Measurements from ENCODE around the gene RAB20. TPM values are rescaled to one million over a fixed set of nuclear protein-coding genes. Genes with fewer than 3 reads are reported as not detected.

Gene RAB20
- total RNA-seq, 1 donor from 2014 or later = 17.7 TPM

GRCh38 chr13:110531100-110531499, 30.4 kb downstream of the RAB20 start:
- Histone ChIP-seq H3K27ac (peak overlapping the region in 1 of 2 donors; percentile 56), H3K36me3 (no peaks in the 10 kb centered on the region), H3K9me3 (no peaks in the 10 kb centered on the region), H3K4me1 (peaks cover 12 to 35% of the 10 kb centered on the region in 2 donors), H3K27me3 (no peaks in the 10 kb centered on the region), H3K4me3 (no peak overlapping the region)
- intact Hi-C loops (cut with DNase I) = no loop called here
- no peak for DNase-seq (ENCODE audit: low spot score in 2 of 2)
- TF ChIP-seq CTCF (IDR thresholded peaks at IDR 0.05) = no peak

- peak overlapping the region; percentile 89 to 90 for H3K27ac ChIP-seq
- no peak for TF ChIP-seq CTCF (IDR thresholded peaks at IDR 0.05)
- H3K4me1 ChIP-seq = peaks cover 22 to 49% of the 10 kb centered on the region in 2 donors
- H3K9me3 ChIP-seq = no peaks in the 10 kb centered on the region
- H3K4me3 ChIP-seq = no peak overlapping the region
- no peak for DNase-seq (ENCODE audit: low spot score in 2 of 2)
- no peaks in the 10 kb centered on the region for H3K27me3 ChIP-seq
- intact Hi-C loops (cut with DNase I) = loop anchor here (10.0 kb wide), 1 partner anchor 185 kb away; the partner anchor contains the start of gene ING1
- H3K36me3 ChIP-seq = no peaks in the 10 kb centered on the region
Measured at GRCh38 chr13:110529522-110530311, 31.8 kb downstream of the RAB20 start.

GRCh38 chr13:110528911-110529310, 32.6 kb downstream of the RAB20 start:
- no peak for TF ChIP-seq CTCF (IDR thresholded peaks at IDR 0.05)
- H3K27me3 ChIP-seq = no peaks in the 10 kb centered on the region
- intact Hi-C loops (cut with DNase I) = loop anchor here (10.0 kb wide), 1 partner anchor 186 kb away; the partner anchor contains the start of gene ING1
- H3K4me3 ChIP-seq = no peak overlapping the region
- DNase-seq (ENCODE audit: low spot score in 2 of 2) = no peak
- no peaks in the 10 kb centered on the region for H3K9me3 ChIP-seq
- H3K36me3 ChIP-seq = no peaks in the 10 kb centered on the region
- peaks cover 28 to 57% of the 10 kb centered on the region in 2 donors for H3K4me1 ChIP-seq
- peak overlapping the region; percentile 89 to 90 for H3K27ac ChIP-seq

- H3K4me3 ChIP-seq = no peak overlapping the region
- peaks cover 31 to 63% of the 10 kb centered on the region in 2 donors for H3K4me1 ChIP-seq
- H3K36me3 ChIP-seq = no peaks in the 10 kb centered on the region
- H3K9me3 ChIP-seq = no peaks in the 10 kb centered on the region
- H3K27ac ChIP-seq = peak overlapping the region; percentile 89 to 90
- no peak for DNase-seq (ENCODE audit: low spot score in 2 of 2)
- intact Hi-C loops (cut with DNase I) = loop anchor here (10.0 kb wide), 1 partner anchor 186 kb away; the partner anchor contains the start of gene ING1
- H3K27me3 ChIP-seq = no peaks in the 10 kb centered on the region
- TF ChIP-seq CTCF (IDR thresholded peaks at IDR 0.05) = no peak
Measured at GRCh38 chr13:110528371-110528770, 33.2 kb downstream of the RAB20 start.

- H3K27me3 ChIP-seq = no peaks in the 10 kb centered on the region
- H3K27ac ChIP-seq = peak overlapping the region; percentile 89 to 90
- no peak overlapping the region for H3K4me3 ChIP-seq
- H3K9me3 ChIP-seq = no peaks in the 10 kb centered on the region
- no peak for DNase-seq (ENCODE audit: low spot score in 2 of 2)
- no peaks in the 10 kb centered on the region for H3K36me3 ChIP-seq
- peaks cover 45 to 86% of the 10 kb centered on the region in 2 donors for H3K4me1 ChIP-seq
- TF ChIP-seq CTCF (IDR thresholded peaks at IDR 0.05) = no peak
- intact Hi-C loops (cut with DNase I) = loop anchor here (10.0 kb wide), 1 partner anchor 189 kb away; the partner anchor contains the start of gene ING1
Measured at GRCh38 chr13:110525328-110526319, 35.9 kb downstream of the RAB20 start.
